GM12892 (cell line): Measurements from ENCODE around the gene ZSCAN10.

Experiments used
- POLR2A ChIP-seq: IDR thresholded peaks from 2 replicates; pipeline ENCODE4 v1.6.1; 2011; ENCODE audit warnings: low read depth, low read length, control low read depth
- POLR2AphosphoS5 ChIP-seq: IDR thresholded peaks from 2 replicates; pipeline ENCODE4 v1.6.1; 2011; ENCODE audit warnings: low read depth, low read length, control low read depth

- no peak for TF ChIP-seq POLR2AphosphoS5
- no peak for TF ChIP-seq POLR2A
These were observed 44.7 kb upstream of the ZSCAN10 start for GRCh38 chr16:3143598-3144320.
